GM12878 (cell line): Measurements from ENCODE around the gene PLPPR2. TPM values are rescaled to one million over a fixed set of nuclear protein-coding genes. Genes with fewer than 3 reads are reported as not detected.

Source experiments
- ATAC-seq: fragments of 200-7000 bp; cut with Tn5 transposase; 3 replicates; pipeline ENCODE4 v1.9.1; 2020; ENCODE audit warnings: mild to moderate bottlenecking, moderate library complexity
- BruUV-seq: library from RNA; stranded (reverse); fragments of 400-500 nt; replicated peaks from 2 replicates; lab custom pipeline; 2021; lab: Mats Ljungman, UMichigan
- CTCF ChIA-PET: fragments of 300-600 bp; sonication (Branson Sonifier 250); formaldehyde crosslinking; extraction: SDS; loops from one replicate; lab custom pipeline; 2021; ENCODE audit warnings: inconsistent platforms; lab: Yijun Ruan, JAX
- POLR2A ChIA-PET: fragments of 350-600 bp; formaldehyde crosslinking; extraction: SDS; loops from one replicate; lab custom pipeline; 2021; ENCODE audit warnings: inconsistent platforms; lab: Charles Lee
- RAD21 ChIA-PET: fragments of 300-600 bp; sonication (Branson Sonifier 250); formaldehyde crosslinking; loops from one replicate; lab custom pipeline; 2023; ENCODE audit warnings: antibody characterized with exemption; ENCODE audit not compliant: unreplicated experiment; lab: Charles Lee
- SMC1A ChIA-PET: fragments of 300-600 bp; sonication (Branson Sonifier 250); formaldehyde crosslinking; loops from one replicate; lab custom pipeline; 2023; ENCODE audit not compliant: unreplicated experiment, uncharacterized antibody; lab: Charles Lee
- DNase-seq: peaks from one replicate; pipeline ENCODE4 v3.0.0-alpha.2; 2011; ENCODE audit warnings: low read depth, low spot score
- FAIRE-seq: peaks from 3 replicates; lab custom pipeline; 2011; peaks lifted over from hg19 to GRCh38; lab: Jason Lieb, UNC
- H2AFZ ChIP-seq: 2 replicates; pipeline ENCODE4 v1.6.0; 2011; ENCODE audit warnings: low read depth, low read length, control low read depth; ENCODE audit not compliant: control insufficient read depth
- H3K27ac ChIP-seq: 2 replicates; pipeline ENCODE4 v1.5.1; 2011; ENCODE audit warnings: control low read depth; ENCODE audit not compliant: control insufficient read depth, insufficient read depth
- H3K27me3 ChIP-seq, 2 experiments: replicated peaks in 1 of 2; 2 replicates each; pipeline versions ENCODE4 v1.6.0 to v1.6.1; 2011; ENCODE audit warnings: low read length in 1 of 2; ENCODE audit not compliant: control insufficient read depth in 2 of 2, insufficient read depth in 2 of 2
- H3K36me3 ChIP-seq, 2 experiments: 2 replicates each; pipeline ENCODE4 v1.5.1; 2011; ENCODE audit warnings: low read length in 1 of 2; ENCODE audit not compliant: control insufficient read depth in 2 of 2, insufficient read depth in 2 of 2
- H3K4me1 ChIP-seq: 2 replicates; pipeline ENCODE4 v1.6.1; 2011; ENCODE audit warnings: mild to moderate bottlenecking, low read length, moderate library complexity, mixed read lengths; ENCODE audit not compliant: control insufficient read depth, insufficient read depth
- H3K4me2 ChIP-seq: 2 replicates; pipeline ENCODE4 v1.6.0; 2011; ENCODE audit warnings: control low read depth; ENCODE audit not compliant: control insufficient read depth, insufficient read depth
- H3K4me3 ChIP-seq: fragments of 200-600 bp; sonication (generic); 2 replicates; pipeline ENCODE4 v1.5.1; 2016
- H3K79me2 ChIP-seq: 2 replicates; pipeline ENCODE4 v1.6.0; 2011; ENCODE audit warnings: low read length; ENCODE audit not compliant: control insufficient read depth, insufficient read depth
- H3K9ac ChIP-seq: 2 replicates; pipeline ENCODE4 v1.8.0; 2011; ENCODE audit warnings: low read length, control low read depth, mixed read lengths; ENCODE audit not compliant: control insufficient read depth, insufficient read depth
- H3K9me3 ChIP-seq: replicated peaks from 3 replicates; pipeline ENCODE4 v1.5.1; 2011; ENCODE audit warnings: mild to moderate bottlenecking, low read length; ENCODE audit not compliant: control insufficient read depth, insufficient read depth
- H4K20me1 ChIP-seq: 2 replicates; pipeline ENCODE4 v1.6.0; 2011; ENCODE audit not compliant: control insufficient read depth, insufficient read depth
- BCL11A ChIP-seq: IDR thresholded peaks from 2 replicates; pipeline ENCODE4 v1.6.1; 2011; ENCODE audit warnings: low read depth, low read length
- CBX5 ChIP-seq: sonication (generic); IDR thresholded peaks from 2 replicates; pipeline ENCODE4 v1.6.1; 2016; ENCODE audit warnings: low read depth, moderate library complexity, mild to moderate bottlenecking, inconsistent platforms
- CREB1 ChIP-seq: IDR thresholded peaks from 2 replicates; pipeline ENCODE4 v1.6.1; 2012; ENCODE audit warnings: low read depth, mild to moderate bottlenecking, inconsistent platforms
- HCFC1 ChIP-seq: fragments of 150-350 bp; IDR thresholded peaks from 2 replicates; pipeline ENCODE4 v1.6.1; 2014; ENCODE audit warnings: low read length
- HDGF ChIP-seq: fragments of 450-650 bp; IDR thresholded peaks from 2 replicates; pipeline ENCODE4 v1.6.1; 2016; ENCODE audit warnings: antibody characterized with exemption
- SPI1 ChIP-seq: IDR thresholded peaks from 2 replicates; pipeline ENCODE4 v1.6.1; 2011; ENCODE audit warnings: low read depth, mild to moderate bottlenecking, low read length, moderate library complexity, borderline replicate concordance; ENCODE audit not compliant: insufficient read depth
- ZNF24 ChIP-seq: fragments of 450-650 bp; IDR thresholded peaks from 2 replicates; pipeline ENCODE4 v1.6.1; 2017; ENCODE audit warnings: antibody characterized with exemption, mild to moderate bottlenecking
- WGBS: methylation state at CpG from one replicate; pipeline ENCODE4 v1.1.6; 2016; ENCODE audit warnings: low lambda C conversion rate; ENCODE audit not compliant: insufficient replicate concordance, insufficient coverage; ENCODE audit errors: missing lambda C conversion rate; 5-methylcytosine and 5-hydroxymethylcytosine counted together
- in situ Hi-C: fragments of 300-500 bp; cut with MboI; formaldehyde crosslinking; loops from 9 replicates; pipeline ENCODE4 v1.14.3; 2018; ENCODE audit warnings: mixed read lengths
- intact Hi-C: fragments of 100-400 bp; cut with micrococcal nuclease; formaldehyde crosslinking; loops from one replicate; pipeline ENCODE4 v1.14.2; 2022; ENCODE audit not compliant: unreplicated experiment
- polyA plus RNA-seq, 11 experiments: library from polyadenylated mRNA; depleted of rRNA in 4 of 11; unstranded in 6 of 11; stranded (reverse) in 5 of 11; fragments of >200 nt; fragmentation: Nextera tagmentation in 4 of 11; fragmentation: Illumina TruSeq in 1 of 11; extraction: Ambion mirVana in 4 of 11; extraction: Trizol in 1 of 11; gene quantifications; 1 replicate in 1 of 11; 2 replicates in 10 of 11; pipeline versions ENCODE4 v1.2.1 to v1.2.3, GENCODE V29; 2011 to 2016; ENCODE audit warnings: inconsistent platforms in 2 of 11, missing spikeins in 2 of 11, low read depth in 1 of 11
- total RNA-seq, 4 experiments: library from RNA; depleted of rRNA in 3 of 4; stranded (reverse); fragments of >200 nt in 3 of 4; fragmentation: Illumina TruSeq in 1 of 4; extraction: Trizol in 1 of 4; gene quantifications; 2 replicates each; pipeline versions ENCODE4 v1.2.1 to v1.2.3, GENCODE V29; 2013 to 2021

Gene PLPPR2
- total and polyA plus RNA-seq, 10 of the 15 experiments (the other 5 are each of a cell fraction or from before 2014, with no cell fraction given) = 0.09 to 2.8 (median 0.70) TPM

DNA sequence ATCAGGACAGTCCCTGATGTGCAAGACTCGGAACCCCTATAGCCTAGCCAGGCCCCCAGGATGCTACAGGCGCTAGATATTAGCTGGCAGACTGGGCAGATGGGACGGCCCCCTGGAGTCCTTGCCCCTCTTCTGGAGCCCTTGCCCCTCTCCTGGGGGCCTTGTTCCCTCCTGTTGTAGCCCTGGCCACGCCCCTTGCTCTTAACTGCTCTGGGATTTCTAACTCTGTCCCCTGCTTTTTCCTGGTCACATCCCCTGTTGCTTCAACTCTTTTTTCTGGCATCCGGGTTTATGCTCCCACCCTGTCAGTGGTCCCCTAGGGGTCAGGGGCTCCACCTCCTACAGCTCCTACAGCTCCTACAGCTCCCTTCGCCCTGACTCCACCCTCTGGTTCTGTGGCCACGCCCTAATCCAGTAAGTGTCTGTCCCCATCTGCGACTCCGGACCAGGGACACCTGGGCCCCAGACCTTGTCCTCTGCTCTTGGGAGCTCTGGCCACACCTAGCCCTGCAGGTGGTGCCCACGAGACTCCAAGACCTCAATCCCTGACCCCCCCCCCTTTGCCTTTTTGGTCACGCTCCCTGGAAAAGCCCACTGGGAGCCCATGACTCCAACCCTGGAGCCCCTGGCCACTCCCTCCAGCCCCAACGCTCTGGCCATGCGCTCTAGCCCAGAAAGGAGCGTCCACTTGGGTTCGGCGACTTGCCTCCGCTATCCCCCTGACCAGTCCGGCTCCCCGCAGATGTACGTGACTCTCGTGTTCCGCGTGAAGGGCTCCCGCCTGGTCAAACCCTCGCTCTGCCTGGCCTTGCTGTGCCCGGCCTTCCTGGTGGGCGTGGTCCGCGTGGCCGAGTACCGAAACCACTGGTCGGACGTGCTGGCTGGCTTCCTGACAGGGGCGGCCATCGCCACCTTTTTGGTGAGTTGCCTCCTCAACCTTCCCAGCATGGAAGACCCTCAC, 6.8 kb downstream of the PLPPR2 start:
- H3K9ac ChIP-seq = no peak overlapping the region
- in situ Hi-C loops (no loop called here), intact Hi-C loops (no loop called here)
- H4K20me1 ChIP-seq = no peaks in the 10 kb centered on the region
- no peaks in the 10 kb centered on the region for H3K27me3 ChIP-seq
- FAIRE-seq (no peak), ATAC-seq (no peak), DNase-seq (no peak)
- no peak overlapping the region for H3K4me3 ChIP-seq
- H3K79me2 ChIP-seq = no peaks in the 10 kb centered on the region
- TF ChIP-seq SPI1 = no peak
- no peak for TF ChIP-seq ZNF24
- no peak for TF ChIP-seq CBX5
- no peak for TF ChIP-seq HDGF
- TF ChIP-seq CREB1 = no peak
- no peak for TF ChIP-seq HCFC1
- TF ChIP-seq BCL11A = no peak
- RAD21 ChIA-PET = interaction anchor here (1.4 kb wide), 1 partner anchor 12 kb away, joined by 5 read pairs; the partner anchor contains the start of gene SWSAP1
- H3K4me1 ChIP-seq = no peaks in the 10 kb centered on the region
- H3K4me2 ChIP-seq = no peak overlapping the region
- no peak overlapping the region for H2AFZ ChIP-seq
- CTCF ChIA-PET = no interaction called here
- no peak overlapping the region for H3K27ac ChIP-seq
- H3K9me3 ChIP-seq = no peaks in the 10 kb centered on the region
- SMC1A ChIA-PET = no interaction called here
- BruUV-seq = no TSS peak
- POLR2A ChIA-PET = no interaction called here
- 85% methylated on average over 35 of the region's 35 CpGs for WGBS
- H3K36me3 ChIP-seq = no peaks in the 10 kb centered on the region
